ENCODE results near the gene AGPAT3.

DNA sequence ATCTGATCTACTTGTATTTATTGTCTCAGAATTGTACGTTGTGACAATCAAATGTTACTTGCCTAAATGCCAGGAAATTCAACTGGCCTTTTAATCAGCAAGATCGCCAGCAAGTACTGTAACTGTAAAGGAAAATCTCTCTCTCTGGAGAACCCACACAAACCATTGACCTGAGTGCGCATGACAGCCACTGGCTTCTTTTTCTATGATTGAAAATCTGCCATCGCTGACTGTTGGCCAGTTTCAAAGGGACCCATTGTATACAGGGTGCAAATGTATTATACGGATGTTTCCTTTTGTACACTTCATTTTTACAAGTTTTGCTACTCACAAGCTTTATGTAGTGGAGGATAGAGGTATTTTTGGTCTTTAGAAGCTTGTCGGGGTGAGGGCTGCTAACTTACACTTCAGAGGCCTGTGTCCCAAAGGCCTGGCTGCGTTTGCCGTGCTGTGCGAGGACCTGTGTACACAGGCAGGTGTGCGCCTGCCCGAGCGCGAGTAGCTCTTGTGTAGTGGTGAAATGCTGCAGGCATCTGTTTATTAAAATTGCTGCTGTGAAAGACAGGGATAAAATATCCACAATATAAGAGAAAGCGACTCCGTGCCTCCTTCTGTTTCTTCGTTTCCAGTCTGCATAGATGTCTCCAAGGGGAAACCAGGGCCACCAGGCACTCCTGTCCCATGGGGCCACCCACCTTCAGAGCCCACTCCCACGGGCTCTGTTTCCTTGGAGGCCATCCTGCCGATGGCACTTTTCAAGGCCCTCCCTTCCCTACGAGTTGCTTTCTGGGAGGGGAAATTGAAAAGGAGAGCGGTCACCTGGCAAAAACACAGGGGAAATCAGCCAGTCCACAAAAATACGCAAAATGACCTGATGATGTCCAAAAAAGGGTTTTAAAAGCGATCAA, 121.8 kb downstream of the AGPAT3 start:
- TF ChIP-seq POLR2AphosphoS5 (IDR thresholded peaks at IDR 0.05) (no peak), POLR2A (IDR thresholded peaks at IDR 0.05; ENCODE audit: low read depth) (no peak)

Data from esophagus muscularis mucosa (tissue), 2 donors.